GM12873 (cell line): ENCODE measurements around the gene HLCS.

Source experiments
- TF ChIP-seq, protein P1 (sequence below): IDR thresholded peaks from 2 replicates; pipeline ENCODE4 v1.5.1; 2012; ENCODE audit warnings: low read depth, mild to moderate bottlenecking, moderate library complexity, low read length, control low read depth; ENCODE audit not compliant: insufficient read depth; ENCODE audit errors: missing control alignments

HLCS gene

GRCh38 chr21:36934864-36935420 lies 31.5 kb downstream of the HLCS start:
- TF ChIP-seq, protein P1, sequence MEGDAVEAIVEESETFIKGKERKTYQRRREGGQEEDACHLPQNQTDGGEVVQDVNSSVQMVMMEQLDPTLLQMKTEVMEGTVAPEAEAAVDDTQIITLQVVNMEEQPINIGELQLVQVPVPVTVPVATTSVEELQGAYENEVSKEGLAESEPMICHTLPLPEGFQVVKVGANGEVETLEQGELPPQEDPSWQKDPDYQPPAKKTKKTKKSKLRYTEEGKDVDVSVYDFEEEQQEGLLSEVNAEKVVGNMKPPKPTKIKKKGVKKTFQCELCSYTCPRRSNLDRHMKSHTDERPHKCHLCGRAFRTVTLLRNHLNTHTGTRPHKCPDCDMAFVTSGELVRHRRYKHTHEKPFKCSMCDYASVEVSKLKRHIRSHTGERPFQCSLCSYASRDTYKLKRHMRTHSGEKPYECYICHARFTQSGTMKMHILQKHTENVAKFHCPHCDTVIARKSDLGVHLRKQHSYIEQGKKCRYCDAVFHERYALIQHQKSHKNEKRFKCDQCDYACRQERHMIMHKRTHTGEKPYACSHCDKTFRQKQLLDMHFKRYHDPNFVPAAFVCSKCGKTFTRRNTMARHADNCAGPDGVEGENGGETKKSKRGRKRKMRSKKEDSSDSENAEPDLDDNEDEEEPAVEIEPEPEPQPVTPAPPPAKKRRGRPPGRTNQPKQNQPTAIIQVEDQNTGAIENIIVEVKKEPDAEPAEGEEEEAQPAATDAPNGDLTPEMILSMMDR: no peak

GRCh38 chr21:36932161-36932816 lies 34.2 kb downstream of the HLCS start:
- TF ChIP-seq, protein P1: no peak

- TF ChIP-seq, protein P1: no peak
Observed at GRCh38 chr21:36929622-36930021, 36.8 kb downstream of the HLCS start.

- TF ChIP-seq, protein P1: no peak
Observed at GRCh38 chr21:36928960-36929359, 37.5 kb downstream of the HLCS start.

GRCh38 chr21:36927719-36928117 lies 38.8 kb downstream of the HLCS start:
- TF ChIP-seq, protein P1: peak; percentile 86

DNA sequence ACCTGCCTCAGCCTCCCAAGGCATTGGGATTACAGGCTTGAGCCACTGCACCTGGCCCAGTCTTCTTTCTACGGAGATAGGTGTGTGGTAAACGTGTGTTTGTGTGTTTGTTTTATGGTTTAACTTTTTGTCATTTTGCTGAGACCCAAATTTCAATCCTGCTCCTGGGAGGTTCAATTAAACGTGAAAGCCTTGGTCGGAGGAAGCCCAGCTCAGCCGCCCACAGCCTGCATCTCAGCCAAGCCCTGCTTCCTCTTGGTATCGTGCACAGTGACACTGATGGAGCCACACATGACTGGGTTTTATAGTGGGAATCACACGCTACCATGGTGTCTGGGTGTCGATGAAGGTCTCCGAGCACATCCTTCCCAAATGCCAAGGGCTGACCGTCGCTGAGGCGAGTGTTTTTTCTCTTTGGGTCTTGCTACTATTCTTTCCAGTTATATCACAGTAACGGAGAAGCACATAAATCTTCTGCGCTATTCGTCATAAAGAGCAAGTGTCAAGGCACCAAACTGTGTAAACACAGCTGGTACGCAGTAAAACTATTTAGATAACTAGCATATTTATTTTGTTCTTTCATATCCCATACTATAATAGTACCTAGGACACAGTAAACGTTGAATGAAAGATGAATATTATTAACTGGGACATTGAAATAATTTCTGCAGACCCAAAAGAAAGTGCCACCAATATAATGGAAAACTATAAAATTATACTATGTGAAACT lies 39.3 kb downstream of the HLCS start:
- TF ChIP-seq, protein P1: no peak

DNA sequence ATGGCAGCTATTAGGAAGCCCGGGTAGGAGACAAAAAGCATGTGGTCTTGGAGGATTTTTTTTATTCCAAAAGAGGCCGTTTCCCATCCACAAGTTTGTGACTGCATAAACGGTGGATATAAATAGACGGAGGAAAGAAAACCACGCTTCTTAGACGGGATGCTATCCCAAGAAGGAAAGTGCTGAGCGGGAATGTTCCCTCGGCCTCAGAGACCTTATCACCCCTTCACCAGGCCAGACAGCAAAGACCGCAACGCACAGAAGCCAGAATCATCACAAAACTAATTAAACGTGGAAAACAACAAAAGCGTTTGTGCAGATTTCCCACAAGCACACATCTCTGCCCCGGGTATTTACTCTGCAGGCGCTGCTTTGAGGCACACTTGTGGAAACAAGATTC lies 43.2 kb downstream of the HLCS start:
- TF ChIP-seq, protein P1: no peak
